HEK293 (cell line): Measurements from ENCODE around the gene FRAS1.

Experiments
- CTCF ChIA-PET: fragments of 350-600 bp; formaldehyde crosslinking; extraction: SDS; loops from one replicate; lab custom pipeline; 2021; ENCODE audit warnings: antibody characterized with exemption; lab: Yijun Ruan, JAX
- POLR2A ChIA-PET: fragments of 300-600 bp; formaldehyde crosslinking; extraction: SDS; loops from one replicate; lab custom pipeline; 2020; ENCODE audit warnings: antibody characterized with exemption, inconsistent platforms; lab: Yijun Ruan, JAX
- H3K27ac ChIP-seq: fragments of 200-500 bp; sonication (Bioruptor generic); 2 replicates; pipeline ENCODE4 v1.5.1; 2014; ENCODE audit warnings: low read depth, low read length, control low read depth, inconsistent platforms; ENCODE audit errors: extremely low read depth
- H3K36me3 ChIP-seq, 2 experiments: fragments of 200-500 bp in 1 of 2; sonication (Bioruptor generic) in 1 of 2; 1 replicate in 1 of 2; 2 replicates in 1 of 2; pipeline ENCODE4 v1.5.1; 2014 to 2017; ENCODE audit warnings: inconsistent platforms in 2 of 2, low read length in 2 of 2; ENCODE audit not compliant: control insufficient read depth in 2 of 2, insufficient read depth in 1 of 2
- H3K4me1 ChIP-seq: fragments of 200-500 bp; sonication (Bioruptor generic); 2 replicates; pipeline ENCODE4 v1.5.1; 2014; ENCODE audit warnings: mild to moderate bottlenecking, low read length, inconsistent platforms; ENCODE audit not compliant: control insufficient read depth, insufficient read depth
- H3K4me3 ChIP-seq: 2 replicates; pipeline ENCODE4 v1.5.1; 2011; ENCODE audit warnings: low read depth, mild to moderate bottlenecking, control low read depth, low read length, moderate library complexity
- H3K9me3 ChIP-seq: fragments of 200-500 bp; sonication (Bioruptor generic); 2 replicates; pipeline ENCODE4 v1.5.1; 2014; ENCODE audit warnings: low read depth, low read length, inconsistent platforms; ENCODE audit not compliant: control insufficient read depth, insufficient read depth
- BCL11A ChIP-seq: fragments of 450-650 bp; formaldehyde crosslinking; IDR thresholded peaks from 2 replicates; pipeline ENCODE4 v1.5.1; 2016; ENCODE audit warnings: low read depth, missing biosample characterization, missing genetic modification characterization
- KLF9 ChIP-seq: fragments of 450-650 bp; formaldehyde crosslinking; IDR thresholded peaks from 2 replicates; pipeline ENCODE4 v1.5.1; 2016; ENCODE audit warnings: missing biosample characterization, missing genetic modification characterization, low read depth
- PBX3 ChIP-seq: sonication (generic); formaldehyde crosslinking; IDR thresholded peaks from 2 replicates; pipeline ENCODE4 v1.8.1; 2022; ENCODE audit warnings: mild to moderate bottlenecking, moderate library complexity, missing genetic modification reagents
- PRDM1 ChIP-seq: fragments of 450-650 bp; formaldehyde crosslinking; IDR thresholded peaks from 2 replicates; pipeline ENCODE4; 2016; ENCODE audit warnings: missing biosample characterization, missing genetic modification characterization
- PRDM6 ChIP-seq: fragments of 450-650 bp; formaldehyde crosslinking; IDR thresholded peaks from 2 replicates; pipeline ENCODE4 v1.5.1; 2017; ENCODE audit warnings: missing biosample characterization, missing genetic modification characterization
- REPIN1 ChIP-seq: fragments of 450-650 bp; formaldehyde crosslinking; IDR thresholded peaks from 2 replicates; pipeline ENCODE4 v1.5.1; 2017; ENCODE audit warnings: missing biosample characterization, missing genetic modification characterization, low read depth
- REST ChIP-seq: fragments of 450-650 bp; formaldehyde crosslinking; IDR thresholded peaks from 2 replicates; pipeline ENCODE4 v1.5.1; 2016; ENCODE audit warnings: missing biosample characterization, missing genetic modification characterization
- SP2 ChIP-seq: fragments of 450-650 bp; formaldehyde crosslinking; IDR thresholded peaks from 2 replicates; pipeline ENCODE4 v1.5.1; 2016; ENCODE audit warnings: missing biosample characterization, missing genetic modification characterization
- WT1 ChIP-seq: fragments of 450-650 bp; formaldehyde crosslinking; IDR thresholded peaks from 2 replicates; pipeline ENCODE4 v1.5.1; 2016; ENCODE audit warnings: missing biosample characterization, missing genetic modification characterization
- ZIC2 ChIP-seq: fragments of 450-650 bp; formaldehyde crosslinking; IDR thresholded peaks from 2 replicates; pipeline ENCODE4 v1.5.1; 2016; ENCODE audit warnings: missing biosample characterization, missing genetic modification characterization
- ZNF146 ChIP-seq: fragments of 450-650 bp; formaldehyde crosslinking; IDR thresholded peaks from 2 replicates; pipeline ENCODE4 v1.5.1; 2016; ENCODE audit warnings: missing biosample characterization, missing genetic modification characterization
- ZNF202 ChIP-seq: fragments of 450-650 bp; formaldehyde crosslinking; IDR thresholded peaks from 2 replicates; pipeline ENCODE4 v1.5.1; 2016; ENCODE audit warnings: missing biosample characterization, missing genetic modification characterization, borderline replicate concordance
- ZNF211 ChIP-seq: fragments of 450-650 bp; formaldehyde crosslinking; IDR thresholded peaks from 2 replicates; pipeline ENCODE4 v1.5.1; 2016; ENCODE audit warnings: low read depth, missing biosample characterization, missing genetic modification characterization
- ZNF214 ChIP-seq: fragments of 450-650 bp; formaldehyde crosslinking; IDR thresholded peaks from 2 replicates; pipeline ENCODE4 v1.5.1; 2017; ENCODE audit warnings: missing biosample characterization, mild to moderate bottlenecking, missing genetic modification characterization, borderline replicate concordance
- ZNF560 ChIP-seq: fragments of 450-650 bp; formaldehyde crosslinking; IDR thresholded peaks from 2 replicates; pipeline ENCODE4 v1.5.1; 2017; ENCODE audit warnings: missing biosample characterization, missing genetic modification characterization, borderline replicate concordance
- ZNF580 ChIP-seq: fragments of 450-650 bp; formaldehyde crosslinking; IDR thresholded peaks from 2 replicates; pipeline ENCODE4 v1.5.1; 2016; ENCODE audit warnings: missing biosample characterization, missing genetic modification characterization
- ZNF626 ChIP-seq: fragments of 450-650 bp; sonication (Bioruptor Pico); formaldehyde crosslinking; IDR thresholded peaks from 2 replicates; pipeline ENCODE4 v1.5.1; 2018; ENCODE audit warnings: missing biosample characterization, missing genetic modification characterization, inconsistent platforms
- ZNF664 ChIP-seq: fragments of 450-650 bp; formaldehyde crosslinking; IDR thresholded peaks from 2 replicates; pipeline ENCODE4 v1.5.1; 2016; ENCODE audit warnings: missing biosample characterization, missing genetic modification characterization
- ZNF692 ChIP-seq: fragments of 450-650 bp; formaldehyde crosslinking; IDR thresholded peaks from 2 replicates; pipeline ENCODE4 v1.5.1; 2016; ENCODE audit warnings: missing biosample characterization, missing genetic modification characterization
- ZNF768 ChIP-seq: fragments of 450-650 bp; formaldehyde crosslinking; IDR thresholded peaks from 2 replicates; pipeline ENCODE4 v1.5.1; 2018; ENCODE audit warnings: missing biosample characterization, mild to moderate bottlenecking, missing genetic modification characterization
- ZNF785 ChIP-seq: fragments of 450-650 bp; formaldehyde crosslinking; IDR thresholded peaks from 2 replicates; pipeline ENCODE4 v1.5.1; 2016; ENCODE audit warnings: missing biosample characterization, missing genetic modification characterization
- ZNF830 ChIP-seq: fragments of 450-650 bp; IDR thresholded peaks from 2 replicates; pipeline ENCODE4 v1.5.0; 2018; ENCODE audit warnings: missing biosample characterization, missing genetic modification characterization, low read depth, mild to moderate bottlenecking, moderate library complexity
- ZSCAN16 ChIP-seq: fragments of 450-650 bp; formaldehyde crosslinking; IDR thresholded peaks from 2 replicates; pipeline ENCODE4 v1.5.1; 2016; ENCODE audit warnings: missing biosample characterization, missing genetic modification characterization
- ZSCAN4 ChIP-seq: fragments of 450-650 bp; formaldehyde crosslinking; IDR thresholded peaks from 2 replicates; pipeline ENCODE4 v1.5.1; 2017; ENCODE audit warnings: missing biosample characterization, missing genetic modification characterization

Gene FRAS1

GRCh38 chr4:78288327-78288726 lies 231.2 kb downstream of the FRAS1 start:
- H3K4me3 ChIP-seq: no peak overlapping the region
- H3K4me1 ChIP-seq: no peaks in the 10 kb centered on the region
- ChIA-PET CTCF (no interaction called here), POLR2A (no interaction called here)
- H3K36me3 ChIP-seq: peaks cover 0 to 8% of the 10 kb centered on the region in 2 experiments; a peak in 1 of 3 replicates
- H3K27ac ChIP-seq: no peak overlapping the region
- H3K9me3 ChIP-seq: no peaks in the 10 kb centered on the region
- TF ChIP-seq BCL11A (tag by site-specific recombination) (no peak), ZNF626 (tag by site-specific recombination) (no peak), ZSCAN16 (no peak), ZNF664 (no peak)
- TF ChIP-seq, all 188 proteins: peak for 0

GRCh38 chr4:78291277-78291676 lies 234.2 kb downstream of the FRAS1 start:
- CTCF ChIA-PET: interaction anchor here (0.7 kb wide), 1 partner anchor 331 kb away, joined by 6 read pairs; no protein-coding TSS in a partner anchor
- H3K4me3 ChIP-seq: no peak overlapping the region
- POLR2A ChIA-PET: no interaction called here
- no peak overlapping the region for H3K27ac ChIP-seq
- no peaks in the 10 kb centered on the region for H3K9me3 ChIP-seq
- TF ChIP-seq ZNF785 (tag by site-specific recombination): no peak
- TF ChIP-seq ZNF214 (tag by site-specific recombination): no peak
- no peak for TF ChIP-seq ZNF202
- no peak for TF ChIP-seq ZSCAN4 (tag by site-specific recombination)
- no peak for TF ChIP-seq PRDM1 (tag by site-specific recombination)
- no peak for TF ChIP-seq WT1 (tag by site-specific recombination)
- no peak for TF ChIP-seq ZIC2
- no peak for TF ChIP-seq ZNF560
- TF ChIP-seq SP2 (tag by site-specific recombination): no peak
- no peak for TF ChIP-seq REST (tag by site-specific recombination)
- no peak for TF ChIP-seq ZNF692 (tag by site-specific recombination)
- no peaks in the 10 kb centered on the region for H3K4me1 ChIP-seq
- peaks cover 0 to 2% of the 10 kb centered on the region in 2 experiments; a peak in 1 of 3 replicates for H3K36me3 ChIP-seq

- Histone ChIP-seq H3K4me3 (no peak overlapping the region), H3K36me3 (no peaks in the 10 kb centered on the region), H3K9me3 (no peaks in the 10 kb centered on the region), H3K4me1 (no peaks in the 10 kb centered on the region), H3K27ac (no peak overlapping the region)
- ChIA-PET CTCF (no interaction called here), POLR2A (no interaction called here)
- TF ChIP-seq SP2 (tag by site-specific recombination): no peak
- no peak for TF ChIP-seq ZNF146 (tag by site-specific recombination)
- TF ChIP-seq ZNF580: no peak
- no peak for TF ChIP-seq ZNF211 (tag by site-specific recombination)
- TF ChIP-seq ZNF830 (tag by site-specific recombination): no peak
- no peak for TF ChIP-seq ZNF768 (tag by site-specific recombination)
- TF ChIP-seq PBX3: no peak
- TF ChIP-seq REPIN1 (tag by site-specific recombination): no peak
- TF ChIP-seq PRDM6 (tag by site-specific recombination): no peak
- TF ChIP-seq ZNF626 (tag by site-specific recombination): no peak
- no peak for TF ChIP-seq KLF9 (tag by site-specific recombination)
These were observed 235.2 kb downstream of the FRAS1 start for GRCh38 chr4:78292341-78292740.
